GM19099 (cell line): ENCODE results near the gene SLX9.

ENCODE experiments used
- POLR2A ChIP-seq: IDR thresholded peaks from 3 replicates; pipeline ENCODE4 v1.6.1; 2011; ENCODE audit warnings: low read depth; ENCODE audit not compliant: insufficient read length; ENCODE audit errors: extremely low read depth

The SLX9 gene

GRCh38 chr21:44965251-44966022 lies 25.6 kb downstream of the SLX9 start:
- TF ChIP-seq POLR2A: no peak

- no peak for TF ChIP-seq POLR2A
Observed at GRCh38 chr21:44966135-44967081, 26.6 kb downstream of the SLX9 start.

- TF ChIP-seq POLR2A: no peak
Observed at GRCh38 chr21:44967082-44968047, 27.5 kb downstream of the SLX9 start.

GRCh38 chr21:44969066-44969670 lies 29.3 kb downstream of the SLX9 start:
- no peak for TF ChIP-seq POLR2A

DNA sequence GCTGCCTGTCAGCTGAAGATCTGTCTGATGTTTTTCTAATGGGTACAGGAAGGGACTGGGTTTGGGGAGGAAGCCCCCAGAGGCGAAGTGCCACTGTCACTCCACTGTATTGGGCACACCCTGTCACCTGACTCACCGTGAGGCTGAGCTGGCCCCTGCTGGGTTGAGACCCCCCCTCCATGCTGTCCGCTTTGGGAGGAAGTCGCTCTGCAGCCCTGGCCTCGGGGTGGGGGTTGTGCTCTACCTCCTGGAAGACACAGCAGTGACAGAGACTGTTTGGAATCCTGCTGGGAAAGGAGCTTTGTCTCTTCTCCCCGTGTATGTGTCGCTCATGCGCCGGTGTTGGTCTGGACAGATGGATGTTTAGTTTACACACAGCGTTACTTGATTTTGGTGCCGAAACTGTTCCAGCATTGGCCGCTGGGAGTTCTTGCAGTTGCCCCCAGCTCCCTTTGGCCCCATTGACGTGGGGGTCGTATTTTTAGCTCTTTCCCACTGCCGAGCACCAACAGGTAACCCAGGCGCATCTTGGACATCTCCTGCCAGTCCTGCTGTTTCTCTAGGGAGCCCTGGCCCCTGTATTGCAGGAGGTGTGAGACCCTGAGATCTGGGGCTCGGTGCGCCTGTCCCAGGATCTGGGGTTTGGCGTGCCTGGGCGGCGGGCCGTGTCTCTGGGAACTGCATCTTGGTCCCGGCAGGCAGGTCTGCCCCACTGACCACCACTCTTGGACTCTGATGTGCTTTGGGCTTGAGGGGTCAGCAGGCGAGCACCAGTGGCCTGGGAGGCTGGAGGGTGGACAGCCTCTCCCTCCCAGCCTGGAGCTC lies 30.3 kb downstream of the SLX9 start:
- TF ChIP-seq POLR2A: no peak

DNA sequence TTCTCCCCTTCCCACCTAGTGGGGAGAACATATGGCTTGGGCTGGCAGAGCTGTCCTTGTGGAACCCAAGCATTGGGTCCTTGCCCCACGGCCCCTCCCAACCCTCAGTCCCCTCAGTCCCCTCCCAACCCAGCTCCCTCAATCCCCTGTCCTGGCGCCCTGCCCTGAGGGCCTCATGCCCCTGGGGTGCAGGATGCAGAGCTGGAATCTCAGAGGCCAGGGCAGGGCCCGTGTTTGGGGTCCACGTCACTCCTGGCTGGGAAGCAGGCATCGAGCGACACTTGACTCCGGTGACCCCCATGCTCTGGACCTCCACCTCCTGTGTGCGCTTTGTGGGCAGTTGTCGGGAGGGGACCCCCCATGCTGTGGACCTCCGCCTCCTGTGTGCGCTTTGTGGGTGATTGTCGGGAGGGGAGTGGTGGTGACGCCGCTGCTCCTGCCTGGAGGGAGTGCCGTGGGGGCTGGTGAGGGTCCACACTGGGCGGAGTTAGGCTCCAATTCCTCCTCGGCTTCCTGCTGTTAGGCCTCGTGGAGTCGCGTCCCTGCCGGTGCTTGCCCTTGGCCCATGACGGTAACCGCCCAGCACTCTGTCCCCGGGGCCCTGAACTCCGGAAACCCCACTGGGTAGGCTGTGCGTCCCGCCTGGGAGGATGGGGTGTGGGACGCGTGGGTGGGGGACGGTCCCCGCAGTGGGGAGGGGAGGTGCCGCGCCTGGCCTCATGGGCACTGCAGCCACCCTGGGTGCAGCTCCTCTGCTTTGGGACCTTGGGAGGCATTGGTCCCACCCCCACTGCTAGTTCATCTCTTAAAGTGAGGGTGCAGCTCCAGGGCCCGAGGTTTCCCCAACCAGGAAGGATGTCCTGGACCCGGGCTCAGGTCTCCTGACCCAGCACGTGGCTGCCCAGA lies 31.2 kb downstream of the SLX9 start:
- no peak for TF ChIP-seq POLR2A

GRCh38 chr21:44971672-44971995 lies 31.8 kb downstream of the SLX9 start:
- TF ChIP-seq POLR2A: no peak

DNA sequence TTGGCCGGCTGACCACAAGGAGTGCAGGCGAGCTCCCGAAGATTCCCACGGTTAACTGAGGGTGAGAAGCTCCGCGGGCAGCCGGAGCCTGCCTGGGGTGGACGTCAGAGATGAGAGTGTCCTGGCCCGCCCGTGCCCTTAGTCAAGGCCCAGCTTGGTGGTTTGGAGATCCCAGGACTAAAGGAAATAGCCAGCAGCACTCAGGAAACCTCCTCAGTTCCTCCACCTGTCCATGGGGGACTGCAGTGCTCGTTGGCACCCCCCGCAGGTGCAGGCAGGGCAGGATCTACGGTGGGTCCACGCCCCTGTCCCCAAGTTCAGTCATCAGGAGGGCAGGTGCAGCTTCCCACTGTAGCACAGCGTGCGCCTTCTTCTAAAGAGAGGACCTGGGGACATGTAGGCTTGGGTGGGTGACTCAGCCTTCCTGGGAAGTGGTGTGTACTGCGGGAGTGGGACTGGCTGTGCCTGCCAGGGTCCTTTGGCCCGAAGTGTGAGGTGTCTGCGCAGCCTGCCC lies 32.5 kb downstream of the SLX9 start:
- no peak for TF ChIP-seq POLR2A

- TF ChIP-seq POLR2A: no peak
Observed at GRCh38 chr21:44972821-44973220, 33.0 kb downstream of the SLX9 start.

DNA sequence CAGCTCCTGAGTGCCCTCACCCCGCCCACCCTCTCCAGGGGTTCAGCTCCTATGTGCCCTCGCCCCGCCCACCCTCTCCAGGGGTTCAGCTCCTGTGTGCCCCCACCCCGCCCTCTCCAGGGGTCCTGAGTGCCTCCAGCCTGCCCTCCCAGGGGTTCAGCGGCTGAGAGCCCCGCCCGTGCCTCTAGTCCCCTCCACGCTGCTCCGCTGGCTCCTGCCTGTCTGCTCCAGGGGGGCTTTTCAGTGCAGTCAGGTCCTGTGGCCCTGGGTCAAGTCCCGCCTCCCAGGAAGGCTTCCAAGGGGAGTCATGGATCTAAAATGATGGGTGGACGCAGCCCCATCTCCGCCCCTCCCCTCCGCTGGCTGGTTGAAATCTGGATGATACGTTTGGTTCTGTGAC lies 33.8 kb downstream of the SLX9 start:
- TF ChIP-seq POLR2A: no peak

DNA sequence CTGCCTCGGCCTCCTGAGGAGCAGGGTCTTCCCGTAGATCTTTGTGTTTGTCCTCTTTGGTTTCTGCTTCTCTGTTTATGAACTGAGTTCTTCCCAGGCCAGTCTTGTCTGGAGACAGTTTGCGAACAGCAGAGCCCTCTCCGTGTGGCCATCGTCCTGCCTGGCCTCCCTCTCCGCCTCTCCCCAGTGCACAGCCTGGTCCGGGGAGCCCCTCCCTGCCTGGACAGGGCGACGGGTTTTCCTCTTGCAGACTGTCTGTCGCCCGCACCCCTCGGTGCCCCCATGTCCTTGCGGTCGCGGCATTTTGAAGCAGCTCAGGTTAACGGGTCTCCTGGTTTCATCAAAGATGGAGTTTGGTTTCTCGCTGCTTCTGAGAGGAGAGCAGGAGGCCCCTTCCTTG lies 34.8 kb downstream of the SLX9 start:
- no peak for TF ChIP-seq POLR2A

GRCh38 chr21:44975720-44976555 lies 36.1 kb downstream of the SLX9 start:
- no peak for TF ChIP-seq POLR2A
